Stimulated activated CD8-positive, alpha-beta memory T cell treated with anti-CD3 and anti-CD28 coated beads, Interleukin-7, amount 100 ng/mL, for 1 hour (primary cell): Measurements from ENCODE around the gene ZG16B.

ENCODE experiments used
- DNase-seq, 2 donors: peaks; one replicate each; pipeline ENCODE4 v3.0.0-alpha.2; 2020; ENCODE audit warnings: low read depth in 2 of 2

ZG16B gene

DNA sequence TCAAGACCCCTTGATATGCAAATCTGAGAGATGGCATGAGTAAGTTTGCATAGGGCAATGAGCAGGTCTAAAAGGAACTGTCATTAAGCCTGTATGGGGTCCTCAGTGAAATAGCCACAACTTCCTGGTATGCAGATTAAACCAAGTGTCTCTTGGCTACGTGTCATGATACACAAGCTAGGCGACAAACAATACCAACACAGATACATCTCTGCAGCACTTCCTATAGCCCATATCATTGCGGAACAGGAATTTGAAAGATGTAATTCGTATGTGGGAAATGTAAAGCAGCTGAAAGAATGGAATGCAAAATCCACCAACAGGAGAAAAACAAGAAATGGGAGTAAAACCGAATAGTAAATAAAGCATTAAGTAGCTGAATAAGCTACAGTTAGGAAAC, 15.0 kb downstream of the ZG16B start:
- DNase-seq: no peak

GRCh38 chr16:2846511-2847310, 16.6 kb downstream of the ZG16B start:
- DNase-seq: no peak

- DNase-seq: no peak
These were observed 19.0 kb downstream of the ZG16B start for GRCh38 chr16:2848933-2849725.

DNA sequence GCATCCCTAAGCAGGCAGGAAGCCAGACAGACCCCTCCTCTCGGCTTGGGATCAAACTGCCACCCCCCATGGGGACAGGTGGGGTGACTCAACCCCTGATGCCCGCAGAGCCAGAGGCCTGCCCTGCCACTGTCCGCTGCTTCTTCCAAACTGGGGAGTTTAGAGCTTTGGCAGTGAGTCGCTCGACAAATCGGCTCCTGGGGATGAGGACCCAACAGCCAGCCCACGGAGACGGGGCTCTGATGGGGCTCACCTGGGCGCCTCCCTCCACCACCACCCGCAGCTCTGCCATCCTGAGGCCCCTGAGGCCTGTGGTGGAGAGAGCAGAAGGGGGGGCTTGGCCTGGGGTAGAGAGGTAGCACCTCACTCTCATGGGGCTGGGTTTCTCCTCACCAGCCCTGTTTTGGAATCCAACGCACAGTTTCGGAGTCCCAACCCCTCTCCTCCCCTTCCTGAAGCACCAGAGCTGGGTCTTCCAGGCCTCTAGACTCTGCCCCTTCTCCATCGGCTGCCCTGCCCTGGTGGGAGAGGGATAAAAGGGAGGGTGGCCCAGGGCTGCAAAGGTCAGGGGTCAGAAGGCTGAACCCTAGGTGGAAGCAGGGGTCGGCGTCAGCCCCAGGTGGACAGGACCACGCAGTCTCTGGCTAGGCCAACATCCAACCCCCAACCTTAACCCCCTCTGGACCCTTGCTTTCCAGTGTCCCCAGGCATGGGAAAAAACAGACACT, 22.1 kb downstream of the ZG16B start:
- DNase-seq: no peak

GRCh38 chr16:2852731-2853507, 22.8 kb downstream of the ZG16B start:
- DNase-seq: no peak

GRCh38 chr16:2853531-2854073, 23.5 kb downstream of the ZG16B start:
- no peak for DNase-seq

DNA sequence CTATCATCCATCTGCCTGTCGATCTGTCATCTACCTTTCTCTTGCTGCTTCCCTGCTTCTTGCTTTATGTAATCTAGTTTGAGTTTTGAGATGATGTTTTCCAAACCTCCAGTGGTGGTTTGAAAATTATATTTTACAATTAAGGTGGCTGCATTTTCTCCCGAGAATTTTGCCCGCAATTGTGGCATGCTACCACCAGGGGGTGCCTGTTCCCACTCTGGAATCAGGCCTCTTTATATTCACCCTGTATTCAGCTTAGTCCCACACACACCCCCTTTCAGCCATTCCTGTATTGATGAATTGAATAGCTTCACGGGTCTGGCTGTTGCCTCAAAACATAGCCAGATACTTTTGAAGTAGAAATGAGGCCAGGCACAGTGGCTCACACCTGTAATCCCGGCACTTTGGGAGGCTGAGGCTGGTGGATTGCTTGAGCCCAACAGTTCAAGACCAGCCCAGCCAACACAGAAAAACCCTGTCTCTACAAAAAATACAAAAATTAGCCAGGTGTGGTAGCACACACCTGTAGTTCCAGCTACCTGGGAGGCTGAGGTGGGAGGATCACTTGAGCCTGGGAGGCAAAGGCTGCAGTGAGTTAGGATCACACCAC, 24.7 kb downstream of the ZG16B start:
- DNase-seq: no peak

DNA sequence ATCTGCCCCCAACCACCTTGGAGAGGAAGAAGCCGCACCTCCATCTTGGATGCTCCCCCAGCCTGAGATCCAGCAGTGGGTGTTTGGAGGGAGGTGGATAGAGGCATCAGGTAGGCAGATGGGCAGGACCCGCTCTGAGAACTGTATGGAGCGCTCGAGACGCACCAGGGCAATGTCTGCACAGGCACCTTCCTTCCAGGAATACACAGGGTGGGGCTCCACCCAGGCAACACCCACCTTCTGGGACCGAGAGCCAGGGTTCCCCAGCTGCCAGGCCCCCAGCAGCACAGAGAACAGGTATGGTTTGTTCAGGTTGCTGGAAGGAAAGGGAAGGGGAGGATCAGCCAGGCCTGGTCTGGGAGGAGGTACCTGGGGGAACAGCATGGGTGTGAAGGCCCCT, 25.4 kb downstream of the ZG16B start:
- no peak for DNase-seq

GRCh38 chr16:2856061-2856670, 26.1 kb downstream of the ZG16B start:
- DNase-seq: no peak

- no peak for DNase-seq
These were observed 26.8 kb downstream of the ZG16B start for GRCh38 chr16:2856686-2857450.

DNA sequence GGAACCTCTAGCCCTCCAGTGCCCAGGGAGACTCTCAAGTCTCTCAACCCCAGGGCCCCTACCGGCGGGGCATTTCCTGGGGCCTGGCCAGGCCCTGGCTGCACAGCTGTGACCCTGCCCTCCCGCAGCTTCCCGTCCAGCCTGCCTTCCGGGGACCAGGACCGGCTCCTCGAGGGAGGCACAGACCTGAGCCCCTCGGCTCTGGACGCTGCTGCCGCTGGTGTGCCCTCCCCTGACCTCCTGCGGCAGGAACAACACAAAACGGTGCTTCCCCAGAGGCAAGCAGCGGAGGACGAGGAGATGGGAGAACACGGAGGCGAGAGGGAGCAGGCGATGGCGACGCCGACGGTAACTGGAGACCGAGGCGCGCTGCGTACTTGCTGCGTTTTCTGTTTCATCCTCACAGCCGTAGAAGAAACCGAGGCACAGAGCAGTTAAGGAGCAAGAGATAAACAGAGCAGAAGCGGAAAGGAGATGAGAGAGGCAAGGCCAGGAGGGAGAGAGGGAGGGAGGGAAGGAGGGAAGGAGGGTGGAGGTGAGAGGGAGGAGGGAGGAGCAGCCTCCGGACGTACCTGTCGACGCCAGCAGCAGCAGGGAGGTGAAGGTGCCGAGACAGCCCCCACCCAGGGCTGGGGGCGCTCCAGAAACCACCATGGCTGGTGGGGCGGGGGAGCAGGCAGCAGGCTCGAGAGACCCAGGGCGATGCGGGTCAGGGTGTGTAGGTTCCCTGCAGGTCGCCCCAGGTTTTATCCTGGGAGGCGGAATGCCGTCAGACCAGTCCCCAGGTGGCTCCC, 27.5 kb downstream of the ZG16B start, which contains the start of gene PRSS22:
TSS of gene PRSS22 (minus strand) at position 720 of the 794 bp plus-strand sequence. CDS start at position 654, 66 bp downstream.
- no peak for DNase-seq

- no peak for DNase-seq
These were observed 28.3 kb downstream of the ZG16B start for GRCh38 chr16:2858245-2859025.

DNA sequence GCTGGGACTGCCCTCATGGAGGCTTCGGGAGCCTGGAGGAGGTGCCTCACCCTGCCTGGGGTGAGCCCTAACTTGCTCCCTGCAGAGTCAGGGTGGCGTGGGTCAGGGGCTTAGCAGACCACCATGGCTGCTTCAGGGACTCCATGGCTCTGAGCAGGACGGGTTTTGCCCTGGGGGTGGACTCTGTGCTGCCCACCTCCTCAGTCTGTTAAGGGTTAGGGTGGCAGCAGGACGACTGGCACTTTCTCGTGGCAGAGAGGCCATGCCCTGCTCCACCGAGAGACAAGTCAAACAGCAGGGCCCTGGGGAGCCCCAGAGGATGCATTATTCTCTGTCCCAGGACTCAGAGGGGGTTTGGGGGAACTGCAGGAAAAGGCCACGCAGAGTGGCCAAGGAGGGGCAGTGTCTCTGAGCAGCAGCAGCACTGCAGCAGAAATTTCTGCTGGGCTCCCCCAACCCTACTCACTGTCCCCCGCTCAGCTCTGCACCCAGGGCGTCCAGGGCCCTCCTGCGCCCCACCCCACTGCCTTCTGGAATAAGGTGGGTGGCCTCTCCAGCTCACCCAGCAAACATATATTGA, 29.7 kb downstream of the ZG16B start:
- no peak for DNase-seq

- DNase-seq: no peak
These were observed 30.9 kb downstream of the ZG16B start for GRCh38 chr16:2860826-2861567.

- no peak for DNase-seq
These were observed 35.5 kb downstream of the ZG16B start for GRCh38 chr16:2865651-2866050.

DNA sequence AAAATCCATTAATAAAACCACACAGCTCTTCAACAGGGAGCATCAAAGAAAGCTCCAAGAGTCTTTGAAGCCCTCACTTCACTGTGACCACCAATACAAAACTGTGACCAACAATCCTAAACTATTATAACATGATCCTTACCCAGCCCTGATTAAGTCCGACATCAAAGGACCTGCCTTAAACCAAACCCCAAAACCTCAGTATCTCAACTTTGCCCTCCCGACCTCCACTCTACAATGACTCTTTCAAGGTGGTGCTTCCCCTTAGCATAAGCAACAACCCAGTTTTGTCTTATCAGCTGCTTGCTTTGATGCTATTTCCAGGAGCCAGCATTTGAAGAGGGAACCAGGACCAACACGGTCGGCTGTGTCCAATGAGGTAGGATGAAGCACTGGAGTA, 36.3 kb downstream of the ZG16B start:
- no peak for DNase-seq

DNA sequence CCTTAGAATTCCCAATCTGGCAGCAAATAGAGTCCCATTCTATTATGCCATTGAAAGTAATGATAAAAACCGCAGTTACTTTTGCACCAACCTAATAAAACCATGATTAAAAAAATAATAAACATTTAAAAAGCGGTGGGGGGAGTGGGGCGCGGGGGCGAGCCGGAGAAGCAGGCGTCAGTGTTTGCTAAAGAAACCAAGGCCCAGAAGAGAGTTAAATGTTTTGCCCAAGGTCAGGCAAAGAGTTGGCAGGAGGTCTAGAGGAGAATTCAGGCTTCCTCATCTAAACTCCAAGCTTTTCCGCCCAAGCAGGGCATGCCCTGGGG, 37.5 kb downstream of the ZG16B start:
- DNase-seq: no peak
